ENCODE data around the gene ZNF644.
"Not testable (repeated sequence)": the region's sequence is repeated elsewhere in the genome, so short reads cannot be mapped to it uniquely, and the experiment has no call there.

Gene ZNF644

GRCh38 chr1:90892196-90892595 lies 129.6 kb downstream of the ZNF644 start:
- H3K4me1 Mint-ChIP-seq, H3K4me3 Mint-ChIP-seq, H3K27ac Mint-ChIP-seq, H3K9me3 Mint-ChIP-seq, H3K27me3 Mint-ChIP-seq: not testable (repeated sequence)
- peaks cover 14% of the 10 kb centered on the region for H3K36me3 Mint-ChIP-seq

- H3K36me3 Mint-ChIP-seq, H3K9me3 Mint-ChIP-seq, H3K4me3 Mint-ChIP-seq, H3K27me3 Mint-ChIP-seq, H3K4me1 Mint-ChIP-seq, H3K27ac Mint-ChIP-seq: not testable (repeated sequence)
These were observed 130.1 kb downstream of the ZNF644 start for GRCh38 chr1:90891756-90892155.

- no peak overlapping the region for H3K4me3 Mint-ChIP-seq
- H3K4me1 Mint-ChIP-seq, result no peaks in the 10 kb centered on the region
- H3K9me3 Mint-ChIP-seq, result peaks cover 30% of the 10 kb centered on the region
- H3K27me3 Mint-ChIP-seq, result no peaks in the 10 kb centered on the region
- no peak overlapping the region for H3K27ac Mint-ChIP-seq
- peaks cover 10% of the 10 kb centered on the region for H3K36me3 Mint-ChIP-seq
These were observed 139.6 kb downstream of the ZNF644 start for GRCh38 chr1:90882221-90882620.

GRCh38 chr1:90881034-90881433 lies 140.8 kb downstream of the ZNF644 start:
- H3K27me3 Mint-ChIP-seq, result peaks cover 2% of the 10 kb centered on the region
- peaks cover 10% of the 10 kb centered on the region for H3K36me3 Mint-ChIP-seq
- H3K27ac Mint-ChIP-seq, result no peak overlapping the region
- H3K9me3 Mint-ChIP-seq, result peaks cover 24% of the 10 kb centered on the region
- H3K4me1 Mint-ChIP-seq, result no peaks in the 10 kb centered on the region
- no peak overlapping the region for H3K4me3 Mint-ChIP-seq

- Mint-ChIP-seq H3K4me3 (no peak overlapping the region), H3K9me3 (peaks cover 28% of the 10 kb centered on the region), H3K36me3 (peaks cover 10% of the 10 kb centered on the region), H3K4me1 (no peaks in the 10 kb centered on the region), H3K27ac (no peak overlapping the region), H3K27me3 (peaks cover 4% of the 10 kb centered on the region)
These were observed 142.6 kb downstream of the ZNF644 start for GRCh38 chr1:90879281-90879680.

- Mint-ChIP-seq H3K4me1 (no peaks in the 10 kb centered on the region), H3K4me3 (no peak overlapping the region), H3K36me3 (peaks cover 10% of the 10 kb centered on the region), H3K27me3 (peaks cover 4% of the 10 kb centered on the region), H3K9me3 (peaks cover 18% of the 10 kb centered on the region), H3K27ac (no peak overlapping the region)
These were observed 145.7 kb downstream of the ZNF644 start for GRCh38 chr1:90876101-90876500.

Measured in activated naive CD4-positive, alpha-beta T cell treated with anti-CD3 and anti-CD28 coated beads, Interleukin-2, amount 50 U/mL, for 24 hours (primary cell).